GM19239 (cell line): ENCODE results near the gene GPI.

Experiments used
- DNase-seq: peaks from one replicate; pipeline ENCODE4 v3.0.0; 2011; ENCODE audit warnings: low spot score; ENCODE audit not compliant: insufficient read length
- FAIRE-seq: peaks from 2 replicates; lab custom pipeline; 2011; peaks lifted over from hg19 to GRCh38; lab: Jason Lieb, UNC

Gene GPI

GRCh38 chr19:34432797-34433196 lies 67.8 kb downstream of the GPI start:
- no peak for FAIRE-seq
- DNase-seq = no peak

- FAIRE-seq (no peak), DNase-seq (no peak)
Observed at GRCh38 chr19:34436716-34437115, 71.7 kb downstream of the GPI start.

- DNase-seq (no peak), FAIRE-seq (no peak)
Observed at GRCh38 chr19:34448191-34448590, 83.2 kb downstream of the GPI start.
